SK-N-MC (cell line): Measurements from ENCODE around the gene FRMPD2.

Experiments
- EZH2 ChIP-seq: fragments of 200-600 bp; sonication (generic); IDR thresholded peaks from one replicate; pipeline ENCODE4 v1.6.1; 2017; ENCODE audit warnings: antibody characterized with exemption
- POLR2AphosphoS5 ChIP-seq: IDR thresholded peaks from 2 replicates; pipeline ENCODE4 v1.6.1; 2012; ENCODE audit warnings: mild to moderate bottlenecking, low read depth, low read length, borderline replicate concordance

DNA sequence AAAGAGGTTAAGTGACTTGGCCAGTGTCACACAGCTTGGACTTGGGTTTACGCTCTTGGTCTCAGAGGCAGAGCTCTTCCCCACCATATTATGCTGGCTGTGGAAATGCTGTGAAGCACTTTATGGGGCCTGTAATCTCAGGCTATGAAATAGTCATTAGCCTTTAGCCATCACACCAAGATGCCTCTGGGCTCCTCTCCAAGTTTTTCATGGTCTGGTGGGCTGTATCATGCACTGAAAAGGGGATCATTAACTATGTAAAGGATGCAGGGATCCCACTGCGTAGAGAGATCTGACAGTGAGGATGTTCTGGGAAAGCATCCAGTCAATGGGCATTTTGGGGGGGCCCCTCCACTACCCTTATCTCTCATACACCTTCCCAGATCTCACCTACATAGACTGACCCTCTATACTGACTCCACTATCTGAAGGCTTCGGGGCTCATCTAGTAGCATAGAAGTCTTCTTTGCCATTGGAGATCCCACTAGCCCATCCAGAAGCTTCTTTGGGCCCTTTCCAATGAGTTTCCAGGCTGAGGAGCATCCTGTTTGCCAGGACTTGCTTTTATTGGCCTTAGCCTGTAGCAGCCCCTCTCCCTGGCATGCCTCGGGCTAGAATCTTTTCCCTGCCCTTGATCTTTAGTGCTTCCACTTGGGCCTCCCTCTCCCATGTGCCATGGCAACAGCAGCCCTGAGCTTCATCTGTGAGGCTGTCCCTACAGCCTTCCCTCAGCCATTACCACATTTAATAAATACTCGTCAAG is 19.6 kb downstream of the FRMPD2 start:
- TF ChIP-seq POLR2AphosphoS5 = no peak
- TF ChIP-seq EZH2 = no peak
